Dermis microvascular lymphatic vessel endothelial cell (primary cell): ENCODE results near the gene RGS14. TPM values are rescaled to one million over a fixed set of nuclear protein-coding genes. Genes with fewer than 3 reads are reported as not detected.
"Not testable (repeated sequence)": the region's sequence is repeated elsewhere in the genome, so short reads cannot be mapped to it uniquely, and the experiment has no call there.

Source experiments
- DNase-seq, 2 donors: peaks; one replicate each; pipeline versions ENCODE4 v3.0.0 to v3.0.0-alpha.2; 2010; ENCODE audit warnings: low read depth in 2 of 2
- total RNA-seq: library from RNA; depleted of rRNA; stranded (reverse); fragments of >200 nt; gene quantifications from 2 replicates; pipeline ENCODE4 v1.2.1, GENCODE V29; 2014

The RGS14 gene
- total RNA-seq, 1 donor from 2014 or later: 3.7 TPM

DNA sequence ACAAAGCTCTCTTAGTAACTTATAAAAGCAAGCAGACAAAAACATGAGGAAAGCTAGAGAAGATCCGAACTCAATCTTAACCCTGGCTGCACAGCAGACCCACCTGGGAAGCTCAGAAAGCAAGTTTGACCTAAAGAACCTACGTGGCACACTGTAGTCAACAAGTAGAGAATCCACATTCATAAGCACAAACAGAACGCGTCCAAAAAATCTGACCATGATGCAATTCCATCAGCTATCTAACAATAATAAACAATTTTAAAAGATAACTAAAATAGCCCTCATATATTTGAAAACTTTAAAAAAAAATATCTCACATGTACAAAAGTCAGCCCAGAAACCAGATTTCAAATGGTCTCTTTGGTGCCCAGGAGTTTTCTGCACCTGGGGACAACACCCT lies 10.9 kb upstream of the RGS14 start:
- DNase-seq: no peak

DNA sequence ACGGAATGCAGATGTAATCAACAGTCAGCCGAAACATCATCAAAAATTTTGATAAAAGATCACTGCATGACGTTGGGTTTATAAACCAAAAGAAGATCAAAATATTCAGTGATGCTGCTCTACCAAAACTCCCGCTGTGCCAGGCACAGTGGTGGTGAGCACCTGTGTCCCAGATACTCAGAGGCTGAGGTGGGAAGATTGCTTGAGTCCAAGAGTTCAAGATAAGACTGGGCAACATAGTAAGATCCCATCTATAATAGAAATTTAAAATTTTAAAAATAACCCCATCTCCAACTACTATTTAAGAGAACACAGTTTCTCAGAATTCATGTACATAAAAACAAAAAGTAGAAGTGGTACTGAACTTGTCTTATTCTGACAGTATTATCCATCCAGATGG lies 10.0 kb upstream of the RGS14 start:
- DNase-seq: no peak

DNA sequence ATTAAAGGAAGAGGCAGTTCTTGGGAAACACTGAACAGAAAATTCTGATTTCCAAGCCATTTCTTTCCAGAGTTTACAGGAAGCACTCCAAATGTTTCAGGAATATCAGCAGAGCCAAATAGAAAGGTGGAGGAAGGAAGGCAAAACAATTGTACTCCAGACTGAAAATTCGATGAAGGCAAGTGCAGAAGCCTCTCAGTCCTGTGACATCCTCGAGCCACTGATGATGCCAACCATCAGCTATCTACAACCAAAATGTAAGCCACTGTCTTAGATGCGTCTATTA lies 8.4 kb upstream of the RGS14 start:
- no peak for DNase-seq

DNA sequence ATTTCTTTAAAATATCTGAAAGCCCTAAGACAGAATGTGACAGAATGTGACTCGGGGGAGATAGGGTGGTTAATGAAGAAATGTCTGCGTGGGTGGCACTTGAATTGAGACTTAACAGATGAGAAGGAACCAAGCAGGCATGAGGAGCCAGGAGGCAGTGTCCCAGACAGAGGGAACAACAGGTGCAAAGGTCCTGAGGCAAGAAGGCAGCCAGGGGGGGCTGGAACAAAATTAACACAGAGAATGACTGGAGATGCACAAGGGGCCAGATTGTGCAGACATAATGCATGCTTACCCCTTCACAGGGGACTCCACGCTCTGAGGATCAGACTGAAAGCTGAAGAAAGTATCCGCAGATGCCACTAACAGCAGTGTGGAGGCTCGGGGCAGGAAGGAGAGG lies 8.0 kb upstream of the RGS14 start:
- DNase-seq: no peak

DNA sequence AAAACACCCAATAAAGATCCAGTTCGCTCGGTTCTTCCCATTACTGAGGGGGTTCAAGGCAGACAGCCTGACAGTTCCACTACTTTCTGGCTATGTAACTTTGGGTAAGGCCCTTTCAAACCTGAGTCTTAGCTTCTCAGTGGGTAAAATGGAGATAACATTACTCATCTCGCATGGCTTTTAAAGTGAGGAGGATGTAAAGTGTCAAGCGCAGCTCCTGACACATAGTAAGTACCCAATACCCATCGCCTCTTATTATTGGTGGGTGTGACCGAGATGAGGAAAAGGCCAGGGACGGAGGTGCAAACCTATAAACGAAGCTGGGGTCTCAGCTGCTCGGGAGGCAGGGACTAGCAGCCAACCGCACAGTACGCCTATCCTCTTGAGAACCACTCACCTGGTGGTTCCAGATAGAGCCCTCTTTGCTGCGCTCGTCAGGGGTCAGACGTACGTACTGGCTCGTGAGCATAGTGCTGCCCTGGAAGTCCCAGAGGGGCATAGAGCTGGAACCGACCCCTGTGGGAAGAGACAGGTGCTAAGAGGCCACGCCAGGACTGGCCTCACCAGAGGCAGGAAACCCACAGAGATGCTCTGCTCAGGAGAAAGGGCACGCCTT lies 6.8 kb upstream of the RGS14 start:
- DNase-seq: peak in 1 of 2 donors; percentile 37

DNA sequence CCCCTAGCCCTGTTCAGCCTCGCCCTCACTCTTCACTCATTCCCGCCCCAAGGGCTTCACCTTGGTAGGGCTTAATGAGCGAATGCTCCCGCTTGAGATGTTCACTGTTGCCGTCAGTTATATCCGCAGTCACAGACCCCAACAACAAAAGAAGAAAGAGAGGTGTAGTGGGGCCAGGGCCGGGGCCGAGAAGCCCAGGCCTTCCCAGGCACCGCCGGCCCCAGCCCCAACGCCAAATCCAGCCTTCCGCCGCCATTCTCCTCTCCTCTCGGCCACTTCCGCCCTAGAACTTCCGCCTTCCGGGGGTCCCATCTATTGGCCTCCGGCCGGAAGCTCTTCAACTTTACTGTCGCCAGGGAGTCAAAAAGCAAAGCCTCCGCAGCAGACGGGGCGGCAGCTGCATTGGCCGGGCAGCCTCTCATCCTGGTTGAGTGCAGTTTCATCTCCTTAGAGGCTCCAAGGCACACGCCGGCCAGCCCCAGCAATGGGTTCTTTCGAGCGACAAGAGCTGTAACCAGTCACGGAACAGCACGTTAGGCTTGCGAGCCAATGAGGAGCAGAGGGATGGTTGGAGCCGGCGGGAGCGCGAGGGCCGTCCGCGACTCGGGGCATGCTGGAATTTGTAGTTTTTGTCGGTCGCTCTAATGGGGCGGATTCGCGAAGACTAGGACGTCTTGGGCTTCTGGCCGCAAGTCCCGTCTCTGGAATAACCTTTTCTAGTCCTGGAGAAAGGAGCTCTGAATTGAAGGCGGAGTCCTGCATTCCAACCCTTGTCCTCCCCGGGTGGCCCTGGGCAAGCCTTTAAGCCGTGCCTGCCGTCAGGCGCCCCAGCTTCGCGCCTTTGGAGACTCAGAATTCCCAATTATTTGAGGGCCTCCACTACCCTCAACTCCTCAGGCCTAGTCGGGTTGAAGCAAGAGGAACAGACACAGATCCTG lies 6.1 kb upstream of the RGS14 start, which contains the start of gene LMAN2:
TSS of gene LMAN2 (minus strand) at position 277 of the 938 bp plus-strand sequence. CDS start at position 256, 21 bp downstream.
- peak; percentile 93 to 97 for DNase-seq

DNA sequence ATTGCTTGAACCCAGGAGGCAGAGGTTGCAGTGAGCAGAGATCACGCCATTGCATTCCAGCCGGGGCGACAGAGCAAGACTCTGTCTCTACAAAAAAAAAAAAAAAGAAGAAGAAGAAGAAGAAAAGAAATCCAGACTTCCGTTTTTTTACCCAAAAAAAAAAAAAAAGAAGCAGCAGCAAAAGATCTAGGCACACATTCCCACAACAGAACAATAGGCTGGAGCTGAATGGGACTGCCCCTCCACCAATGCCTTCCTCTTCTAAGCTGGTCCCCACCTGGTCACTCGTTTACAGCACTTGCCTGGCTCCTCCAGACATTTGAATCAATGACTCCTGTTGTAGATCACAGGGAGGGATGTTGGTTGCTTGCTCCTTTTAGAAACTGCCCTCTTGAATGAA lies 4.6 kb upstream of the RGS14 start:
- DNase-seq: no peak

DNA sequence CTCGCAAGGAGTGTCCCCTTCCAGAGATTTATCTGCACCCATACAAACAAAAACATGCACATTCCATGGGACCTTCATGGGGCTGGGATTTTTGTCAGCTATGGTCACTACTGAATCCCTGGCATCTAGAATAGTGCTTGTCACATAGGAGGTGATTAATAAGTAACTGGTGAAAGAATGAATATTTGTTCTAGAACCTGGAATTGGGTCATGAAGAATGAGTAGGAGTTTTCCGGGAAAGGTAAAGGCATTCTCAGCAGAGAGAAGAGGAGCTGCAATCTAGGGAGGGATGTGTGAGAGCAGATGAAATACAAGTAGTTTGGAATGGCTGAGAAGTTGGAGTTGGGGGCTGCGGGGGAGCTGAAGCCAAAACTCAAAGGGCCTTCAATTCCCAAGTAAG lies 3.5 kb upstream of the RGS14 start:
- no peak for DNase-seq

DNA sequence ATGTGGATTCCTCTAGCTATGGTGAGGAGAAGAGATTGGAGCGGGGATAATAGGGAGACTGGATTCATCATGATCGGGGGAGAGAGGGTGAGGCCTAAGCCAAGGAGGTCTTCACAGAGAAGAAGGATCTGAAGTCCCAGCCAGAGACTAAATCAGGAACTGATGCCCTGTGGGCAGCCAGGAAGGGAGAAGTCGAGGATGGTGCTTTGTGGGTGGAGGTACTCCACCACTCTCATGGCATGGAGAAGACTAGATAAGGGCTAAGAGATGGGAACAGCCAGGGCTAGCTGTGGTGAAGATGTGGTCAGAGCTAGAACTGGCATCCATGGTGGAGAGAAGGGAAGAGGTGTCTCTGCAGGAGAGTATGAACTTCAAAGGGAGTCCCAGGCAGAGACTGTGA lies 3.0 kb upstream of the RGS14 start:
- no peak for DNase-seq

DNA sequence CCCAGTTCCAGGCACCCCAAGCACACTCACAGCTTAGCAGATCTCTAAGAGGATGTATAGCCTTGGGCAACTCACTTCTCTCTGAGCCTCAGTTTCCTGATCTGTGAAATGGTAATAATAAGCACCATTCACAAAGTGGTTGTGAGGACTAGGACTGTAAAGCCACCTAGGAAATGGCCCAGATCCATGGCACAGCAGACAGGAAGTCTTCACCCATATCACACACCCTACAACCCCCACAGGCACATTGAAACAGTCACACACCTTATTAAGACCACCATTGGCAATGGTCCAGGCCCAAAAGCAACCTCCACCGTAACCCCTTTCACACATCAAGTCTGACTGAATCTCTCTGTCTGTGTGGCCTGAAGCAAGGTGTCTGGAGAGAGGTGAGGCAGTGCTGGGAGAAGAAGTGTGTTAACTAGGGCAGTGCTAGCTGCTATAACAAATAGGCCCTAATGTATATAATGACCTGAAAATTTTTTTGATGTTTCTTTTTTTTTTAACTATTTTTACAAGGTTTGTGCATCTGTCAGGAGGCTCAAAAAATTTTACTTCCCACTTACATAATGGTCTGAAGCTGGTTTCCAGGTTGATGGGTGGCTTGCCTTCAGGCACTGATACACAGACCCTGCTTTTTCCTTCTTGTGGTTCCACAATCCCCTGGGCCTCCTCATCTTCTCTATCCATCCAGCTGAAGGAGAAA lies 2.4 kb upstream of the RGS14 start:
- DNase-seq: no peak

DNA sequence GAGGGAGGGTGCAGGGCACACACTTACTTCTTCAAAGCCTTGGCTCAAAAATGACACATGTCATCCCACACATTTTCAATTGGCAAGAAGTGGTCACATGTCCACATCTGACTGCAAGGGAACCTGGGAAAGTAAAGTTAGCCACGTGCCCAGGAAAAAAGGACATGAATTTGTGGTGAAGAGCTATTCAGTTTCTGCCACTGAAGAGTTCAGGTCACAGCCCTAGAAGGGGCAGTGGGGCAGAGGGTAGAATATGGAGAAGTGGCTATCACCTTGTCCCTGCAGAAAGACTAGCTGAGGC lies 1.9 kb upstream of the RGS14 start:
- no peak for DNase-seq

DNA sequence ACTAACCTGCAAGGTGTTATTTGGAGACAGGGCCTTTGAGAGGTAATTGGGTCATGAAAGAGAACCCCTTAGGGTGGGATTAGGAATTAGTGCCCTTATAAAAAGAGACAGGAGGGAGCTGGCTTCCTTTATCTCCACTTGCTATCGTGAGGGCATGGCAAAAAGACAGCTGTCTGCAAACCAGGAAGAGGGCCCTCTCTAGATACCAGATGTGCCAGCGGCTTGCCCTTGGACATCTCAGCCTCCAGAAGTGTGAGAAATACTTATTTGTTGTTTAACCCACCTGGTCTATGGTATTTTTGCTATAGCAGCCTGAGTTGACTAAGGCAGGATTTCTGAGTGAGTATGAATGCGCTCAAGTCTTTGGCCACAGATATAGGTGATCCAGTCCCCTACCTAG lies 978 bp upstream of the RGS14 start:
- no peak for DNase-seq

DNA sequence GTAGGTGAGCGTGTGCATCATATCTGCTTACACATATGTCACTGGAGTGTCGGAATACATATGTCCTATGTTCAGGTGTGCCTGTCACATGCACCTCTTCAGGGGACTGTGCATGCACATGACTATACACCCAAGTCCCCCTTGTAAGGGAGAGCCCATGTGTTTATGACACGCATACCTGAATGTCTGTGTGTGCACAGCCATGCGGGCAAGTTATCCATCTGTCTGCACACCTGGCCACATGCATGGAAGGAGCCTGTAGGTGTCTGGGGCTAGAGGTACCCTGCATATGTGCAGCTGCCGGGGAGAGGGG lies 622 bp upstream of the RGS14 start:
- no peak for DNase-seq

DNA sequence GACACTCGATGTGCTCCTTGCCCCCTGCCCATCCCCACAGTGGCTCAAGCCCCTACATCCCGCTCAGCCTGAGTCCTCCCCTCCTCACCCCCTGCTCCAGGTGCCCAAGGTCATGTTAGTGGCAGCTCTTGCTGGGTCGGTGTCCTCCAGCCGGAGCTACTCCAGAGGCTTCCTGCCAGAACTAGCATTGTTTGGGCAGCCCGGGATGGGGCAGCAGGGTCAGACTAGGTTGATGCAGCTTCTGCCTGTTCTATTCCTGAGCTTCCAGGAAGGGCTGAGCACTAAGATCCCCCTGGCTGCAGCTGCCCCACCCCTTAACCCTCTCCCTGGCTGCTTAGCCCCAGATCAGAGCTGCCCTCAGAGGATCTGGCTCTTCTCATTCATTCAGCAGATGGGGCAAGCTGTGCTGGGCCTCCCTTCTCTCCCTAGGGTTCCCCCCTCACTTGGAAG lies 671 bp downstream of the RGS14 start:
- DNase-seq: no peak

DNA sequence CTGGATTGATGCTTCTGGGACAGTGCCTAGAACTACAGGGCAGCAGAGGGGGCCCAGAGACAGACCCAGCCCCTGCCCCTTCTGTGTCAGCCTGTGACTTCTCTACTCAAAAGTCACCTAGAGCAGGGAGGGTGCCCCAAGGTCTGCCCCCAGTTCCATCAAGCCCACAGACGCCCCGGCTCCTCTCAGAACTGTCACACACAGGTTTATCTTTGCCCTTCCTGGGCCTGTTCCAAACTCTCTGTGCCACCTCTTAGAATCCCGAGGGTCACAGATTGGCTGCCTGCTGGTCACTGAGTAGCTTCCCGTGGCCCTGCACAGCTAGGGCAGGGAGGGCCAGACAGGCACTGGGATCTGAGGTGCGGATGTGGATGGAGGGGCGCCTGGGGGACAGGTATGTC lies 1.7 kb downstream of the RGS14 start:
- DNase-seq: no peak

DNA sequence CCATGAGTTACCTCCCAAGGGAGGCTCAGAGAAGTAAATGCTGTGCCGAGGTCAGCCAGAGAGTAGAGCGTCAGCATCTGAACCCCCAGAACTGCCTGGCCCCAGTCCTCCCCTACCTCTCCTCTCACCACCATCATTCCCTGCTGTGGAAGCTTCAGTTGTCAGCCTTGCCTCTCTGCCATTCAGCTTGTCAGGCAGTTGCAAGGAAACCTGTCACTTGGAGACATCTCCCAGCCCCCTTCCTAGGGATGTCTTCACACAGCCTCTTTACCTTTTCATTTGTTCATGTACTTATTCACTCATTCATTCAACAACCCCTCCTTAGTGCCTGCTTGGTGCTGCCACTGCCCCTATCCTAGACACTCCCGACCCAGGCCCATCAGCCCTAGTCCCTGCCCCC lies 2.1 kb downstream of the RGS14 start:
- no peak for DNase-seq

DNA sequence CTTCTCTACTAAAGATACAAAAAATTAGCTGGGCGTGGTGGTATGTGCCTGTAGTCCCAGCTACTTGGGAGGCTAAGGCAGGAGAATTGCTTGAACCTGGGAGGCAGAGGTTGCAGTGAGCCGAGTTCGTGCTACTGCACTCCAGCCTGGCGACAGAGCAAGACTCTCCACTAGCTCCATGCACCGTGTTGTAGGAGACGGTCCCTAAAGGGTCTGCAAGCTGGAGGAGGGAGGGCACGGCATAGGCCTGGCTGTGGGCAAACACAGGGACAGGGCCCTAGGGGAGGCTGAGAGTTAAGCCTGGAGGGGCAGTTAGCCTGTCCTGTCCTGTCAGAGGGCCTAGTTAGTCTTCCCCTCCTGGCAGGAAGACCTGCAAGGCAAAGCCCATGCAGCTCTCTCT lies 3.0 kb downstream of the RGS14 start:
- not testable (repeated sequence) for DNase-seq

DNA sequence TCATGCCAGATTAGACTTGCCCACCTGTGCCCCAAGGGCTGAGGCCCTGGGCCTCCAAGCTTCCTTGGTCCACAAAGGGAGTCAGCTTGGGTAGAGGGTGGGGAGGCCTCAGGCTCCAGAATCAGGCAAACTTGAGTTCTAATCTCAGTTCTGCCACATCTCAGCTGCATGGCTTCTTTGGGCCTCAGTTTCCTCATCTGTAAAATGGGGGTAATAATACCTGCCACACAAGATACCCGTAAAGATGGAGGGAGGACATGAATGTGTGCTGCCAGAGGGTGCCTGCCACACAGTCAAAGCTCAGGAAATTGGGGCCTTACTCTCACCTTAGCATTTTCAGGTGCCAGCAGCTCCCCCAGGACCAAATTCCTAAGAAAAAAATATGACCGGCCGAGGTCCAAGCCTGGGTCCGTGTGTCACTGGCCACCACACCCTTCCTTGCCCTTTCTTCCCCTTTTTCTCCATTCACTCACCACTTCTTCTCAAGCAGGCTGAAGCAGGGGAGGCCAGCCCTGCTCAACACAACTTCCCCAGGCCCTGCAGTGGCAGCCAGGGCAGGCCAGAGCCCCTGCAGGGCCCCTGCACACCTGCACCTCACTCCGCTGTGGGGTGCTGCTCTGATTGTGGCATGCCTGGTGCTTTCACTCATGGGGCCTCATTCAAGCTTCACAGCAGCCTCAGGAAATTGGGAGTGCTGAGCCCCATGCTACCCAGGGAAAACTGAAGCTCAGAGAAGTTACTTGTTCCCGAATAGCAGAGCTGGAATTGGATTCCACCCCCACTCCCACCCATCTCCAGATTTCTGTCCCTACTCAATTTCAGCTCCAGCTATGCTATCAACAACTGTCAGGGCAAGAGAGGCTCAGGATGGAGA lies 3.9 kb downstream of the RGS14 start:
- DNase-seq: no peak

DNA sequence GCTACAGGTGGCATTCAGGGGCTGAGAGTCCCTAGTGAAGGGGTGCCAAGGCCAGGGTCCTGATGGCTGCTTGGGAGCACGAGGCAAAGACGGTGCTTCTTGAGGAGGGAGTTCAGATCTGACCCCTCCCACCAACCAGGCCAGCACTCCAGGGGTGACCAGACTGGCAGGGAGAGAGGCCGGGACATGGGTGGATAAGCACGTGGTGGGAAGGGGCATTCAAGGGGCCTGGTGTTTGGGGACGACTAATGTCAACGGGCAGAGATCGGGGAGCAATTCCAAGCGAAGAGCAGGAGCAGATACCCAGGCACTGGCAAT lies 4.5 kb downstream of the RGS14 start:
- DNase-seq: no peak

DNA sequence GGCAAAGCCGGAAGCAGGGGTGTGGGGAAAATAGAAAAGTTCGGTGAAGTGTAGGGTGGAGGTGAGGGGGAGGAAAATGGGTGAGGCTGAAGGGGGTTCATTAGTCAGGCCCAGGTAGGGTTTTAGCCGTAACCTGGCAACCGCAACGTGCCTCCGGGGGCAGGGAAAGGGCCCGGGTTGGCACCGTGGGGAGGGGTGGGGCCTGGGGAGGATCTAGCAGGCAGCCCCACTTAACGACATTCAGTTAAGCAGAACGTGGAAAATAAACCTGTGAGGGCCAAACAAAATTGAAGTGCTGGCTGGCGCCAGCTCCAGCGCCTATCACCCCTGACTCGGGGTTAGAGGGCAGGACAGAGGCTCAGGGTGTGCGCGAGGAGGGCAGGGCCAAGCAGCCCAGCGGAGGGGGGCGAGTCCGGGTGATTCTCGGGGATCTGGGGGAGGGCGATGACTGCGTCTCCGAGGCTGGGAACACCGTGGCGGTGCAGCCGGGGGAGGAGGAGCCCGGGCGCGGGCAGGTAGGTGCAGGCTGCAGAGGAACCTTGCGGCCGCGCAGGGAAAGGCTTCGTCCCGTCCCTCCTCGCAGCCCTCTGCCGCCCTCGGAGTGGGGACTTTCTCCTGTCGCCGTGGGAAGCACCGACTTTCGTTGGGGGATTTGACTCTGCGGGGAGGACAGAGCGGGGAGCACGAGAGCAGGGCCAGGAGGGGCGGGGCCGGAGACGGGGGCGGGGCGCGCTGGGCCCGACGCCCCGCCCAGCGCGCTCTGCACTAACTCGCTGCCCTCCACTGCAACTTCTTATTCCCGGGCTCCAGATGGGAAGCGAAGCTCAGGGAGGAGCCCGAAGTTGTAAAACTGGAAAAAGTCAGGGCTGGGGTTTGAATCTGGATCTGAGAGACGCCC lies 5.1 kb downstream of the RGS14 start:
- peak in 1 of 2 donors; percentile 41 for DNase-seq

DNA sequence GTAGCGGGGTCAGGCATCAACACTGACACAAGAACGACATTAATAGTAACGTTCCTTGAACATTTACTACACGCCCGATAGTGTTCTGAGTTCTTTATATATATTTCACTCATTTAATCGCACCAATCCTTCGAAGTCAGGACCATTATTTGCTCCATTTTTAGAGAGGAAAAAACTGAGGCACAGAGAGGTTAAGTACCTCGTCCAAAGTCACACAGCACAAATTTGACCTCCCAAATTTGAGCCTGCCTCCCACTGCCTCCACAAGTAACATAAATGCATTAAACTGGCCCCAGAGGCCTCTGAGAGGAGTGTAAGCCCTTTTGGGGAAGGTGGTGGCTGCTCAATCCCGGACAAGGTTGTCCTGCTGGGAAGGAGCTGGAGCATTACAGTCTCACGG lies 5.8 kb downstream of the RGS14 start:
- no peak for DNase-seq
